Spleen (tissue), 7 donors: ENCODE results near the gene USP2.

ENCODE experiments used
- POLR2A ChIP-seq, 3 donors: fragments of 450-650 bp; IDR thresholded peaks; one replicate each; pipeline ENCODE4 v1.5.1; 2017; ENCODE audit warnings: antibody characterized with exemption in 3 of 3, mild to moderate bottlenecking in 1 of 3
- POLR2AphosphoS5 ChIP-seq, 3 donors: sonication (generic); formaldehyde crosslinking; IDR thresholded peaks; one replicate each; pipeline ENCODE4 v1.5.1; 2017; ENCODE audit warnings: antibody characterized with exemption in 3 of 3
- TF ChIP-seq, protein P1 (sequence below), 11 experiments: fragments of 200-600 bp in 7 of 11; fragments of 450-650 bp in 4 of 11; sonication (generic) in 4 of 11; IDR thresholded peaks in 8 of 11; conservative IDR thresholded peaks in 3 of 11; 1 replicate in 7 of 11; 2 replicates in 4 of 11; pipeline versions ENCODE4 v1.4.0 to v1.8.0; 2016 to 2021; ENCODE audit warnings: antibody characterized with exemption in 11 of 11, inconsistent platforms in 4 of 11, mild to moderate bottlenecking in 1 of 11
- donor health status: DM: no; HTN: no; CAD: no; lungs with moderate emphysema.
- donor health status: DM: no; HTN: no; CAD: no.
- donor health status: DM: no; HTN: no; CAD: no.

GRCh38 chr11:119342023-119342300, 39.5 kb downstream of the USP2 start:
- TF ChIP-seq, protein P1, sequence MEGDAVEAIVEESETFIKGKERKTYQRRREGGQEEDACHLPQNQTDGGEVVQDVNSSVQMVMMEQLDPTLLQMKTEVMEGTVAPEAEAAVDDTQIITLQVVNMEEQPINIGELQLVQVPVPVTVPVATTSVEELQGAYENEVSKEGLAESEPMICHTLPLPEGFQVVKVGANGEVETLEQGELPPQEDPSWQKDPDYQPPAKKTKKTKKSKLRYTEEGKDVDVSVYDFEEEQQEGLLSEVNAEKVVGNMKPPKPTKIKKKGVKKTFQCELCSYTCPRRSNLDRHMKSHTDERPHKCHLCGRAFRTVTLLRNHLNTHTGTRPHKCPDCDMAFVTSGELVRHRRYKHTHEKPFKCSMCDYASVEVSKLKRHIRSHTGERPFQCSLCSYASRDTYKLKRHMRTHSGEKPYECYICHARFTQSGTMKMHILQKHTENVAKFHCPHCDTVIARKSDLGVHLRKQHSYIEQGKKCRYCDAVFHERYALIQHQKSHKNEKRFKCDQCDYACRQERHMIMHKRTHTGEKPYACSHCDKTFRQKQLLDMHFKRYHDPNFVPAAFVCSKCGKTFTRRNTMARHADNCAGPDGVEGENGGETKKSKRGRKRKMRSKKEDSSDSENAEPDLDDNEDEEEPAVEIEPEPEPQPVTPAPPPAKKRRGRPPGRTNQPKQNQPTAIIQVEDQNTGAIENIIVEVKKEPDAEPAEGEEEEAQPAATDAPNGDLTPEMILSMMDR (IDR thresholded peaks at IDR 0.05 in 8 of 11, conservative IDR thresholded peaks at IDR 0.05 in 3 of 11) = no peak
- TF ChIP-seq POLR2AphosphoS5 (IDR thresholded peaks at IDR 0.05) (no peak), POLR2A (IDR thresholded peaks at IDR 0.05) (no peak)
